Activated CD4-positive, alpha-beta T cell treated with anti-CD3 and anti-CD28 coated beads for 1 hour (primary cell): ENCODE measurements around the gene CACNG7.

Source experiments
- DNase-seq: peaks from one replicate; pipeline ENCODE4 v3.0.0-alpha.2; 2020

The CACNG7 gene

GRCh38 chr19:53983457-53984289 is 74.6 kb downstream of the CACNG7 start:
- DNase-seq: no peak

DNA sequence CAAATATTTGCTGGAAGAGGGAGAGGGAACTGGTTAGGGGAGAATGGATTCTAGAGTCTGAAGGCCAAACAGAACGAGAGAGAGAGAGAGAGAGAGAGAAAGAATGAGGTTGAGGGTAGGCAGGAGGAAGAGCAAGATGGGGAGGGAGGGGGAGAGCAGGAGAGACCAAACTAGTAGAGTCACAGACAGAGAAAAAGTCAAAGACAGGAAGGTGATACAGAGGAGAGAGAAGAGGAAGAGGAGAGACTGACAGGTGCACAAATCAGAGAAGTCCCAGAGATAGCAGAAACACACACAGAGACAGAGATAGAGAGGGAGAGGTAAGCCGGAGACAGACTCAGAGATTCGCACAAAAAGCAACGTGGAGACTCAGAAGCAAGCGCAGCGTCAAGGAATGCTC is 76.8 kb downstream of the CACNG7 start:
- DNase-seq: no peak

DNA sequence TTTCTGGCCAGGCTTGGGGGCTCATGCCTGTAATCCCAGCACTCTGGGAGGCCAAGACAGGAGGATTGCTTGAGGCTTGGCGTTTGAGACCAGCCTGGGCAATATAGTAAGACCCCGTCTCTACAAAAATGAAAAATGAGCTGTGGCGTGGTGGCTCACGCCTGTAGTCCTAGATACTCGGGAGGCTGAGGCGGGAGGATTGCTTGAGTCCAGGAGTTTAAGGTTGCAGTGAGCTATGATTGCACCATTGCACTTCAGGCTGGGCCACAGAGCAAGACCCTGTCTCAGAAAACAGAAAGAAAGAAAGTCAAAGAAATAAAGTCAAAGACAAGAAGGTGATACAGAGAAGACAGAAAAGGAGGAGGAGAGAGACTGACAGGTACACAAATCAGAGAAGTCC is 79.9 kb downstream of the CACNG7 start:
- no peak for DNase-seq

DNA sequence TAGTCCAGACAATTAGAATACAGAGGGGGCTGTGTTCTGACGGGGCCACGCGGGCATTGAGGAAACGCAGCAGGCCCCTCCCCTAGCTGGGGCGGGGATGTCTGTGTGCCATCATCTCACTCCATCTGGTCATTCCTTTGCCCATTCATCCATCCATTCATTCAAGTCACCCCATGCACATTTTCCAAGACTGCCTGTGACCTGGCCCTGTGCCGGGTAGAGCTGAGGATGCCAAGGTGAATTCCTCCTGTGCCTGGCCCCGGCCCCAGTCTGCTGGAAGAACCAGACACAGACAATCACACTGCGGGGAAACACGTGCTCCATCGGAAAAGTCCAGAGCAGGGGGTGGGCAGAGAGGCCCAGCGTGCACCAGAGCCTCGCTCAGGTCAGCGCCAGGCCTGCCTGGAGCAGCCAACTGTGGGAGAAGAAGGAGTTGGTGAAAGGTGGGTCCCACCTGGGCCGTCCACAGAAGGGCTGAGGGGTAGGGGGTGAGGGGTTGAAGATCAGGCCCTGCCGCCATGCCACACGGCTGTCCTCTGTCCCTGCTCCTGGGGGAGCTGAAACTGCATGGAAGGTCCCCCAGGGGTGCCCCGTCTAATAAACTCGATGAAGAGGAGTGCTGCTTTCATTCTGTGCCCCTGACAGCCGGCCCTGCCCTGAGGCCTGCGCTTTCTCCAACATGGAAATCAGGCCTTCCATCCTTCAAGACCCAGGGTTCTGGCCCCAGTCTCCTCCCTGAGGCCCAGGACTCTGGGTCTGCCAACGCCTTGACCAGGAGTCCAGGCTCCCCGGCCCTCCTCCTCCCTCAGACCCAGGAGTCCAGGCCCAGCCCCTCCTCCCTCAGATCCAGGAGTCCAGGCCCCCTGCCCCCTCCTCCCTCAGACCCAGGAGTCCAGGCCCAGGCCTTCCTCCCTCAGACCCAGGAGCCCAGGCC is 80.8 kb downstream of the CACNG7 start:
- DNase-seq: no peak

- no peak for DNase-seq
Measured at GRCh38 chr19:53991224-53992113, 82.4 kb downstream of the CACNG7 start, which contains the start of gene CACNG6. TSS of gene CACNG6 (plus strand) at chr19:53991637. CDS start at chr19:53992878, 1,241 bp downstream.

DNA sequence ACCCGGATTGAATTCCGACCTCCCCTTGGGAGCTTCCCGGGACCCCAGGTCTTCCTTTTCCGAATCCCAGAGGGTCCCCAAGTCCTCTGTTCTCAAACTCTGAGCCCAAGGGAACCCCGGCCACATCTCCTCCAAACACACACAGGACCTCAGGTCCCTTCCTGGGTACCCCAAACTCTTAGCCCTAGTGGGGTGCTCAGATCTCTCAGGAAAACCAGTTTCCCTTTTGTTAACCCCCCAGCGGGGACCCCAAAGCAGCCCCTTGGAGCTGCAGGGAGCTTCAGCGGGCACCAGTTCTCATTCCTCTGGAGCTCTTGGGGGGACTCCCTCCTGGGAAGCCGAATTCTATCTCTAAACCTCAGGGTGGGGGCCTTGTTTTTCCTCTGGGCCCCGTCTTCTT is 83.1 kb downstream of the CACNG7 start:
- no peak for DNase-seq

GRCh38 chr19:53992815-53993214 is 83.7 kb downstream of the CACNG7 start:
- no peak for DNase-seq

DNA sequence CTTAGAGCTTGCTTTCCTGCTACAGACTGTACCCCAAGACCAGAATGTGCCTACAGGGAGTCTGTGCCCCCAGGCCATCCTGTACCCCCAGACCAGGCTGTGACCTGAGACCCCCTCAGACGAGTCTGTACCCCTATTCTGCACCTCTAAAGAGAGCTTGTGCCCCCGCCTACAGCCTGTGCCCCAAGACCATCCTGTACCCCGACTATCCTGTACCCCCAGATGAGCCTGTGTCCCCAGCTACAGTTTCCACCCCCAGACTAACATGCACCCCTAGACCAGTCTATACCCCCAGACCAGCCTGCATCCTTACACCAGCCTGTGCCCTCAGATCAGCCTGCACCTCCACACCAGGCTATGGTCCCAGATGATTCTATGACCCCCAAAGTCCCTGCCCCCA is 84.4 kb downstream of the CACNG7 start:
- DNase-seq: no peak
